BLaER1 treated with 17β-estradiol and CSF1 and Interleukin-3, amounts not matched to agents 10 nM and 100 nM (cell line): ENCODE data around the gene TWF2.
A peak's percentile ranks its signal among the peaks of the same experiment; 100 is the strongest.

Experiments
- H3K27ac ChIP-seq, 11 experiments: shearing (Covaris generic); formaldehyde crosslinking; 2 replicates each; pipeline ENCODE4 v1.8.1; 2022
- H3K27me3 ChIP-seq, 11 experiments: shearing (Covaris generic); formaldehyde crosslinking; 2 replicates each; pipeline ENCODE4 v1.8.1; 2022
- H3K36me3 ChIP-seq, 11 experiments: shearing (Covaris generic); formaldehyde crosslinking; 2 replicates each; pipeline ENCODE4 v1.8.1; 2022
- H3K4me1 ChIP-seq, 10 experiments: shearing (Covaris generic); formaldehyde crosslinking; 2 replicates each; pipeline ENCODE4 v1.8.1; 2022
- H3K4me2 ChIP-seq, 11 experiments: shearing (Covaris generic); formaldehyde crosslinking; 2 replicates each; pipeline ENCODE4 v1.8.1; 2022
- H3K4me3 ChIP-seq, 10 experiments: shearing (Covaris generic); formaldehyde crosslinking; 2 replicates each; pipeline ENCODE4 v1.8.1; 2022
- H3K9ac ChIP-seq, 11 experiments: shearing (Covaris generic); formaldehyde crosslinking; 2 replicates each; pipeline ENCODE4 v1.8.1; 2022
- H3K9me3 ChIP-seq, 11 experiments: shearing (Covaris generic); formaldehyde crosslinking; replicated peaks in 1 of 11; 2 replicates each; pipeline ENCODE4 v1.8.1; 2022
- H4K20me1 ChIP-seq, 11 experiments: shearing (Covaris generic); formaldehyde crosslinking; 2 replicates each; pipeline ENCODE4 v1.8.1; 2022
- Cebpa-rat ChIP-seq, 11 experiments: shearing (Covaris generic); IDR thresholded peaks; 2 replicates each; pipeline ENCODE4 v1.8.1; 2022

The TWF2 gene

GRCh38 chr3:52208556-52208955, 30.4 kb downstream of the TWF2 start:
- H3K9ac ChIP-seq = peak overlapping the region in 1 of 11 experiments; percentile 27; a peak in 1 of 22 replicates
- peaks cover 0 to 49% (median 29%) of the 10 kb centered on the region in 10 experiments; a peak in 16 of 20 replicates for H3K4me1 ChIP-seq
- peaks cover 98 to 100% (median 100%) of the 10 kb centered on the region in 11 experiments for H3K36me3 ChIP-seq
- no peaks in the 10 kb centered on the region for H3K9me3 ChIP-seq
- H3K4me2 ChIP-seq = no peak overlapping the region
- H3K27ac ChIP-seq = no peak overlapping the region
- H3K27me3 ChIP-seq = no peaks in the 10 kb centered on the region
- H3K4me3 ChIP-seq = no peak overlapping the region
- no peak for TF ChIP-seq Cebpa-rat (IDR thresholded peaks at IDR 0.05)
- peaks cover 0 to 96% (median 23%) of the 10 kb centered on the region in 11 experiments; a peak in 13 of 22 replicates for H4K20me1 ChIP-seq

DNA sequence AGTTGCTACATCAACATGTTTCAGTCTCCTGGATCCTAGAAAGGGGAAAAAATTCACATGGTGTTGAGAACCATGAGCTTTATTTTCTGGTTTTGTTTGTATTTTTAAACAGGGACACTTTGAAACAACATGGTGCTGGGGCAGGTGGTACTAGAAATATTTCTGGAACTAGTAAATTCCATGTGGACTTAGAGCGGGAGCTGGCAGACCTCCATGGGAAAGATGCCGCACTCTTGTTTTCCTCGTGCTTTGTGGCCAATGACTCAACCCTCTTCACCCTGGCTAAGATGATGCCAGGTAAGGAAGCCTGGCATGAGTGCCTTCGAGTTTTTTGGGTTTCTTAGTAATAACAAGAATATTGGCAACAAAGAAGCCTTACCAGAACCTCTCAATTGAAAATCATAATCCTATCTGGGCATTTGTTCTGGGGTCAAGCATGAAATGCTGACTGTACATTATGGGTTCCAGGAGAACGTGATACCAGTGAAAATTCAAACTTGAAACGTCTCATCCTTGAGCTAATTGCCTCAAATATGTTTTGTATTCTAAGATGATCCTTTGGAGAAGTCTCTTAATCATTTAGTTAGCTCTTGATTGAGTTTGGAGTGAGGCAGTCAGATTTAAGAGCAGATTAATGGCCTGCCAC, 33.1 kb downstream of the TWF2 start:
- H4K20me1 ChIP-seq = peaks cover 0 to 96% (median 22%) of the 10 kb centered on the region in 11 experiments; a peak in 14 of 22 replicates
- H3K4me1 ChIP-seq = peaks cover 15 to 76% (median 56%) of the 10 kb centered on the region in 10 experiments
- H3K4me3 ChIP-seq = no peak overlapping the region
- 0 out of 22 replicates have a peak overlapping the region, but pooled peaks of 1 of the 11 experiments have one; percentile 49 for H3K27ac ChIP-seq
- no peak for TF ChIP-seq Cebpa-rat (IDR thresholded peaks at IDR 0.05)
- no peaks in the 10 kb centered on the region for H3K9me3 ChIP-seq
- no peak overlapping the region for H3K4me2 ChIP-seq
- H3K36me3 ChIP-seq = peaks cover 85 to 100% (median 98%) of the 10 kb centered on the region in 11 experiments
- peak overlapping the region in 2 of 11 experiments; percentile 7 to 14; a peak in 1 of 22 replicates for H3K9ac ChIP-seq
- H3K27me3 ChIP-seq = no peaks in the 10 kb centered on the region

DNA sequence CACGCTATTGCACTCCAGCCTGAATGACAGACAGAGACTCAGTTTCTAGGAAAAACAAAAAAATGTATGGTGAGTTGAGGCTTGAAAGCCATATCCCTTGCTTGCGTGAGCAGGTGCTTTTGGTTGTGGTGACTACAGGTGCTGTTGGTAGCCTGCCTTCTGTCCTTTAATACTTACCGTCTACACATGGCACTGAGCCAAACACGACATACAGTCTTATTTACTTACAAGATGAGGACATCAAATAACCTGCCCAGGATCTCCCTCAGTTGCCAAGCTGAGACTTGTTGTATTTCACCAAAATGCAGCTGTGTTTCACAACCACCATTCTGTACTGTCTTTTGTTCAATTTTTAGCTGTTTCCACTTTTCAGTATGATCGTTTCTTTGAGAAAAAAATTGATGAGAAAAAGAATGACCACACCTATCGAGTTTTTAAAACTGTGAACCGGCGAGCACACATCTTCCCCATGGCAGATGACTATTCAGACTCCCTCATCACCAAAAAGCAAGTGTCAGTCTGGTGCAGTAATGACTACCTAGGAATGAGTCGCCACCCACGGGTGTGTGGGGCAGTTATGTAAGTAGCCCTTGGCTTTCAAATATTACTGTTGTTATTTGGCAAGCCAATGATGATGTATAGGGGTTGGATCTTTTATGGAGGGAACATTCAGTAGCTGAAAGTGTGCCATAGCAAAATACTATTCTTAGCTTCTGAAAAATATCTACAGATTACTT, 34.5 kb downstream of the TWF2 start:
- Histone ChIP-seq H3K27ac (peak overlapping the region in 7 of 11 experiments; percentile 49 to 94 (median 73); a peak in 10 of 22 replicates), H3K4me2 (peak overlapping the region in 9 of 11 experiments; percentile 61 to 98 (median 93); a peak in 15 of 22 replicates), H3K9ac (peak overlapping the region in 2 of 11 experiments; percentile 35 to 45; a peak in 4 of 22 replicates), H3K4me1 (peaks cover 24 to 76% (median 56%) of the 10 kb centered on the region in 10 experiments), H3K27me3 (no peaks in the 10 kb centered on the region), H3K9me3 (no peaks in the 10 kb centered on the region), H4K20me1 (peaks cover 0 to 91% (median 16%) of the 10 kb centered on the region in 11 experiments; a peak in 13 of 22 replicates), H3K36me3 (peaks cover 77 to 100% (median 98%) of the 10 kb centered on the region in 11 experiments), H3K4me3 (no peak overlapping the region)
- TF ChIP-seq Cebpa-rat (IDR thresholded peaks at IDR 0.05) = no peak

- Histone ChIP-seq H3K27me3 (no peaks in the 10 kb centered on the region), H4K20me1 (peaks cover 0 to 92% (median 23%) of the 10 kb centered on the region in 11 experiments; a peak in 14 of 22 replicates), H3K4me1 (peaks cover 32 to 76% (median 64%) of the 10 kb centered on the region in 10 experiments), H3K9ac (peak overlapping the region in 7 of 11 experiments; percentile 27 to 93 (median 45); a peak in 5 of 22 replicates), H3K4me3 (peak overlapping the region in 2 of 10 experiments; percentile 3 to 93; a peak in 1 of 20 replicates), H3K27ac (peak overlapping the region in 10 of 11 experiments; percentile 49 to 94 (median 74); a peak in 17 of 22 replicates), H3K4me2 (peak overlapping the region in 10 of 11 experiments; percentile 35 to 98 (median 92); a peak in 18 of 22 replicates), H3K36me3 (peaks cover 74 to 98% (median 96%) of the 10 kb centered on the region in 11 experiments), H3K9me3 (no peaks in the 10 kb centered on the region)
- no peak for TF ChIP-seq Cebpa-rat (IDR thresholded peaks at IDR 0.05)
These were observed 35.3 kb downstream of the TWF2 start for GRCh38 chr3:52203701-52204100.

DNA sequence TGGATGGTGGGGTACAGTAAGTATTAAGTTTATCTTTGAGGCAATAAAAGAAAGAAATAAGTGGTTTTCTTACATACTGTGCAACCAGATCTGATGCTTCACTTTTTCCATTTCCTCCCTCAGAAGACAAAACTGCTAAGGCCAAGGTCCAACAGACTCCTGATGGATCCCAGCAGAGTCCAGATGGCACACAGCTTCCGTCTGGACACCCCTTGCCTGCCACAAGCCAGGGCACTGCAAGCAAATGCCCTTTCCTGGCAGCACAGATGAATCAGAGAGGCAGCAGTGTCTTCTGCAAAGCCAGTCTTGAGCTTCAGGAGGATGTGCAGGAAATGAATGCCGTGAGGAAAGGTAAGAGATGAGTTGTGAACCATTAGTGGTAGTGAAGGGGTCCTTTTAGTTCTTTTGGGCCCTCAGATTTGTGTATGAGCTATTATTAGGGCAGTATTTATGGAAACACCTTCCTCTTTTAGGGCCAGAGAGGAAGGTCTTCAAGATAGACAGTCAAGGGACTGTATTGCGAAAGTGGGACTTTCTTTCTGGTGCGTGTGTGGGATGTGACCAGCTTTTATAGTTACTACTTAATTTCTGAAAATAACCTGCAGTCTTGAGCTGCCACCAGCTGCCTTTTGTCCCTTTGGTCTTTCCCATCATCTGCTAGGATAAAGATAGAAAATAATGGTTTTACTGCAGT, 36.4 kb downstream of the TWF2 start:
- H3K36me3 ChIP-seq = peaks cover 62 to 86% (median 84%) of the 10 kb centered on the region in 11 experiments

GRCh38 chr3:52200981-52201679, 37.8 kb downstream of the TWF2 start:
- H3K4me1 ChIP-seq = peaks cover 44 to 87% (median 81%) of the 10 kb centered on the region in 10 experiments
- peak overlapping the region in 5 of 10 experiments; percentile 38 to 93 (median 84); a peak in 7 of 20 replicates for H3K4me3 ChIP-seq
- H3K36me3 ChIP-seq = peaks cover 50 to 72% (median 71%) of the 10 kb centered on the region in 11 experiments
- H3K27ac ChIP-seq = peak overlapping the region in 10 of 11 experiments; percentile 49 to 94 (median 74); a peak in 21 of 22 replicates
- TF ChIP-seq Cebpa-rat (IDR thresholded peaks at IDR 0.05) = no peak; a peak in 1 of 22 replicates
- no peaks in the 10 kb centered on the region for H3K9me3 ChIP-seq
- H4K20me1 ChIP-seq = peaks cover 0 to 70% (median 14%) of the 10 kb centered on the region in 11 experiments; a peak in 12 of 22 replicates
- peak overlapping the region in 10 of 11 experiments; percentile 35 to 98 (median 92); a peak in 18 of 22 replicates for H3K4me2 ChIP-seq
- peak overlapping the region in 8 of 11 experiments; percentile 8 to 93 (median 62); a peak in 10 of 22 replicates for H3K9ac ChIP-seq
- no peaks in the 10 kb centered on the region for H3K27me3 ChIP-seq

More for the DNA sequence above, 36.4 kb downstream of the TWF2 start:
- H3K4me1 ChIP-seq = peaks cover 38 to 73% (median 67%) of the 10 kb centered on the region in 10 experiments
- peak overlapping the region; percentile 27 to 93 (median 60); a peak in 18 of 22 replicates for H3K9ac ChIP-seq
- H4K20me1 ChIP-seq = peaks cover 0 to 80% (median 17%) of the 10 kb centered on the region in 11 experiments; a peak in 14 of 22 replicates
- H3K4me2 ChIP-seq = peak overlapping the region; percentile 17 to 98 (median 92); a peak in 21 of 22 replicates
- H3K27me3 ChIP-seq = no peaks in the 10 kb centered on the region
- TF ChIP-seq Cebpa-rat (IDR thresholded peaks at IDR 0.05) = peak in 9 of 11 experiments; percentile 8 to 85 (median 71); a peak in 14 of 22 replicates
- H3K4me3 ChIP-seq = peak overlapping the region in 7 of 10 experiments; percentile 3 to 93 (median 38); a peak in 11 of 20 replicates
- H3K9me3 ChIP-seq = no peaks in the 10 kb centered on the region
- H3K27ac ChIP-seq = peak overlapping the region; percentile 11 to 94 (median 73); a peak in 21 of 22 replicates
